GM21447 (cell line): ENCODE data around the gene C6orf58.

Source experiments
- ATAC-seq: cut with Tn5 transposase; IDR thresholded peaks from one replicate; pipeline ENCODE4 v1.9.1; 2021; ENCODE audit not compliant: unreplicated experiment

C6orf58 gene

GRCh38 chr6:127576874-127577273, at the start of gene C6orf58:
C6orf58 (plus strand) TSS chr6:127577174; CDS start chr6:127577186, 12 bp downstream.
- ATAC-seq = no peak

DNA sequence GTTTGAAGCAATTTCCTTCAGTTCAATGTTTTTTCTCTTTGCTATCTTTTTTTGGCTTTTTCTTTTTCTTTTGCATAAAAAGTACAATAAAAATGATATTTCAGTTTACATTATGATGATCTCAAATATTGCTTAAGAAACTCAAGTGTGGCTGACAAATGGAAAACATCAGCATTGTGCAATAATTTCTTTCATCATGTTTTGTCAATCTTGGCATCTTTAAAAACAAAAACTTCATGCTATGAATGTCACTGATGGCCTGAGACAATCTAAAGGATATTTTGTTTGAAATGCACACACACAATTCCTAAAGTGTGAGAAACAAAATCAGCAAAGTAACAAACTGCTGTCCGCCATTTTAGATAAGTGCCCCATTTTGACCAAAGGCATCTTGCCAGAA, 44.0 kb upstream of the C6orf58 start:
- no peak for ATAC-seq

GRCh38 chr6:127533736-127534135, 43.2 kb upstream of the C6orf58 start:
- no peak for ATAC-seq

DNA sequence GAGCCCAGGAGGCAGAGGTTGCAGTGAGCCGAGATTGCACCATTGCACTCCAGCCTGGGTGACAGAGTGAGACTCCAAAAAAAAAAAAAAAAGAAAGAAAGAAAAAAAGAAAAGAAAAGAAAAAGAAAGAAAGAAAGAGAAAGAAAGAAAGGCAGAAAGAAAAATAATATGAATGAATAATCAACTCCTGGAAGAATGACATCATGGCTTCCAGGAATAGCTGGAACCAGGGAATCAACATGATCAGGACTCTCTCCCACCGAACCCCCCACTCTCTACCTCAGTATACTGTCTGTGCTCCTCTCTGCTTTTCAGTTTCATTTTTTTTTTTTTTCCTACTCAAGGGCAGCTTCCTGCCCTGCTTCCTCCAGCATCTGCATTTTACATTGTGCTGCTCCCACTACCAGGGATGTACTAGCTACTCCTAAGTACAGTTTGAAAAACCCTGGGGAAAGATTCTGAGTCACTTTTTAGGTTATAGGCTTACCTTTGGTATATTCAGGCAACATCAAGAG, 38.2 kb upstream of the C6orf58 start:
- ATAC-seq = no peak

GRCh38 chr6:127539272-127539671, 37.7 kb upstream of the C6orf58 start:
- ATAC-seq = no peak

GRCh38 chr6:127547215-127547614, 29.8 kb upstream of the C6orf58 start:
- no peak for ATAC-seq

DNA sequence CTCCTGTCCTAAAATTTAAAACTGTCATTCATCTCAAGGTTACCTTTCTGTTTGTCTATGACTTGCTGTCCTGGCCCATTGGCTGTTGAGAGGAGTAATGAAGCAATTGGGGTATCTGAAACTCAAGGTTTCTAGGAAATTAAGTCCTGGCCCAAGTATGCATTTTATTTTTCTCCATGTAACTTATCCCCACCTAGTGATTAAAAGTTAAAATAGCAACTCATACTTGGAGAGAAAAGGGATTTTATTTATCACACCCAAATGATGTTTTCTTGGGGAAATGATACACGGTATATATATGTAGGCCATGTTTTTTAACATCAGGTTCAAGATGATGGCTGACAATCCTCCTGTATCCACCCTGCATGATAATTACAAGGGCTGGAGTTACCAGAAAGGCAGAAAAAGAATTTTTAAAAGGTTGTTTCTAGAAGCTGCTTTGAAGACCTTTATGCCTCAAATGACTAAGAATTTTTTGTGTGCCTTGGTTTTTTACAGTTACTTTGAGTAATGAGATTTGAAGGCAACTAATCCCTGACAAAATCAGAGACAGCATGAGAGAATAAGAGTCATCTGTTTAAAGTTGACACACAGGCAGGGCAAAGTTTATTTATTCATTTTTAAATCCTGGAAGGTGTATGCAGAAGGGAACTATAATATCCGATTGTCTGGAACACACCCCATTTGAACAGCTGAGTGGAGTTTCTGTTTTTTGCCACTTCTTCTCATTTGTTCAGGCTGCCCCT, 28.9 kb upstream of the C6orf58 start:
- no peak for ATAC-seq

DNA sequence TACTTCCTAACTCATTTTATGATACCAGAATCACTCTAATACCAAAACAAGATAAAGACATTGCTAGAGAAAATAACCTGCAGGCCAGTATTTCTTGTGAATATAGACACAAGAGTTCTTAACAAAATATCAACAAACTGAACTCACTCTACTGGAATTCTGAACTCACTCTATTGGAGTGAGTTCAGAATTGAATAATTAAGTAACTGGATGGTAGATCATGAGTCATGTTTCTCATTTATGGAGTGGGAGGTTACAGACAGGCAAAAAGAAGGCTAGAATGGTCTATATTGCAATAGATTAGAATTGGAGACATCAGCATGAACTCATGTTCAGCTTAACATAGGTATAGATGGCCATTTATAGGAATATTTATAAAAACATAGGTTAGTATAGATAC, 26.6 kb upstream of the C6orf58 start:
- no peak for ATAC-seq

- ATAC-seq = peak; percentile 54
Measured at GRCh38 chr6:127554435-127555006, 22.5 kb upstream of the C6orf58 start.

DNA sequence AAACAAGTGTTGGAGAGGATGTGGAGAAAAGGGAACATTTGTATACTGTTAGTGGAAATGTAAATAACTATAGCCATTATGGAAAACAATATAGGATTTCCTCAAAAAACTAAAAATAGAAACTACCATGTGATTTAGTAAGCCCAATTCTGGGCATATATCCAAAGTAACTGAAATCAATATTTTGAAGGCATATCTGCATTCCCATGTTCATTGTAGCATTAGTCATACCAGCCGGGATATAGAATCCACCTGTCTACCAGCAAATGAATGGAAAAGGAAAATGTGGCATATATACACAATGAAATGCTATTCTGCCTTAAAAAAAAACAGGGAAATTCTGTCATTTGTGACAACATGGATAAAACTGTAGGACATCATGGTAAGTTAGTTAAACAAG, 15.3 kb upstream of the C6orf58 start:
- no peak for ATAC-seq

GRCh38 chr6:127564761-127565160, 12.2 kb upstream of the C6orf58 start:
- no peak for ATAC-seq

DNA sequence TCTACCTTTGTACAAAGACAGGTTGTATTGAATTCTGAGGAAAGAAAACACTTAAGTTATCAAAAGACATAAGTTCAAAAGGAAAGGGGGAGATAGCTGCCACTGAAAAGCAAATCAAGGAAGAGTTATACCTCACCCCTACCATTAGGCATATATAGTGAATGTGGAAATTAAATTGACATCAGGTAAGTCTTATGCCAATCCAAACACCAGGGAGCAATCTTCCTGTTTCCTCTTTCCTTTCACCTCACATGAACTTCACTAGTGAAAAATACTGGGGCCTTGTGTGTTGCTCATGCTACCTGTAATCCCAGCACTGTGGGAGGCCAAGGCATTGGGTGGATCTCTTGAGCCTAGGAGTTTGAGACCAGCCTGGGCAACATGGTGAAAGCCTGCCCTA, 10.9 kb upstream of the C6orf58 start:
- ATAC-seq = no peak

- ATAC-seq = no peak
Measured at GRCh38 chr6:127566651-127567050, 10.3 kb upstream of the C6orf58 start.

DNA sequence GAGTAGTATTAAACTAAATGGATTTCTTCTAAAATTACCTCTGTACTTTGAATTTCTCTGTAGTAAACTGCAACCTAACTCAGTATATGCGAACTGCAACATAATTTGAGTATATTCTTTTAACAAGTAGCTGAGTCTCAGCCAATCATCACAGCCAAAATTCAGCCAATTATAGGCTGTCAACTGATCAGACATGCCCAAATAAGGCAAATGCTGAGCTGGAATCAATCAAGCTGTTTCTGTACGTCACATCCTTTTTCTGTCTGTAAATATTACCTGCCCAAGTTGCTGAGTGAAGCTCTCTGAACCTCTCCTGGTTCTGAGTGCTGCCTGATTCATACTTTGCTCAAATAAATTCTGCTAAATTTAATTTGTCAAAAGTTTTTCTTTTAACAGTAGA, 9.5 kb upstream of the C6orf58 start:
- no peak for ATAC-seq

GRCh38 chr6:127570739-127571389, 6.1 kb upstream of the C6orf58 start:
- peak; percentile 97 for ATAC-seq

GRCh38 chr6:127578900-127579299, 1.9 kb downstream of the C6orf58 start:
- ATAC-seq = no peak

DNA sequence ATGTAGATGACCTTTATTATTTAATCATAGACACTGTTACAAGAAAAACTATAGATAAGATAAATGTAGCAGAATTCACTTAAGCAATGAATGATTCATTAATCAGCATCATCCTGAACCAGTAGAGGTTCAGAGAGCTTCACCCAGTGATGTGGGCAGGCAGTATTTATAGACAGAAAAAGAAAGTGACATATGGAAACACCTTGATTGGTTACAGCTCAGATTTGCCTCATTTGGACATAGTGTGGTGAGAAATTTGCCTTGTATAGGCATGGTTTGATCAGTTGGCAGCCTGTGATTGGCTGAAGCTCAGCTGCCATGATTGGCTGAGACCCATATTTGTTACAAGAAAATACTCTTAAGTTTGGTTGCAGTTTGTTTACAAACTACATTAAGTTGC, 4.6 kb downstream of the C6orf58 start:
- ATAC-seq = no peak

DNA sequence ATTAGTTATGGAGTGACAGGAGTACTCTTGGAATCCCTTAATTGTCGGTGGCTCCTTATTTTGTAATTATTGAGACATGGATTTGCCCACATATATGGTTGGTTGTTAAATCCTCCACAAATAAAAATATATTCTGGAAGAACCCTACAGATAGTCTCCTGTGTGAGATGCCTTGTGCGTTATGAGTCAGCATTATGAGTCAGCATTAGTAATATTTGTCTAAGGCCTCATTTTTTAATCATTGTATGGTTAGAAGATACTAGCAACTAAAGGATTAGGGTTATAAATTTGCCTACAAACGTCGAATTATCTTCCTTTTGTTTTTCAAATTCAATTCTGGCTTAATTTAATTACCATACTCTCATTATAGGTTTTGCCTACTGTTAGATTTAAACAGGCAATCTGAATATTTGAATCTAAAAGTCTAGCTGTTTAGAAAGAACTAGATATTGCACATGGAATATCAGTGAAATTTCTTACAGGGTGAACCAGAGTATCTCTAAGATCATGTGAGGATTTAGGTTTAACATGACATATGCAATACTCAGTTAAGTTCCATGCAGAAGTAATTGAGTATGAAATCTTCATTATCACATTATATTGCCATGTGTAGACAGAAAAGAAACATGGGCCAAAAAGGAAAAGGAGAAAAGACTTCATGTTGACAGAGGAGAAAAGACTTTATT, 5.9 kb downstream of the C6orf58 start:
- ATAC-seq = no peak

- no peak for ATAC-seq
Measured at GRCh38 chr6:127585123-127585522, 8.1 kb downstream of the C6orf58 start.

GRCh38 chr6:127586372-127586771, 9.4 kb downstream of the C6orf58 start:
- no peak for ATAC-seq

GRCh38 chr6:127587875-127588274, 10.9 kb downstream of the C6orf58 start:
- ATAC-seq = no peak

DNA sequence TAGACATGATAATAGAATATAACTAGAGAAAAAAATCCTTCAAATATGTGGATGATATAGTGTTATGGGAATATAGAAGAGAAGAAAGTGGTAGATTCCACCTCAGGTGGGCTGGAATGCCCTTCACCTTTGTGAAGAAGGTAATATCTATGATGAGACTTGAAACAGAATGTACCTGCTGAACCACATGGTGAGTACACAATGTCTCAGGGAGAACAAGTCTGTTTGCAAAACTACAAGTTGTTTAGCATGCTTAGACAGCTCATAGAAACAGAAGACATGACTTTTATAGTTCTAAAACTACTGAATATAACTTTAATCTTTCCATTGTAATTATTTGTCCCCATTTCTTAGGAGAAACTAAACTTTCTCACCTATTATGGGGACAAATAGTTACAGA, 12.2 kb downstream of the C6orf58 start:
- no peak for ATAC-seq
